RWPE2 (cell line): ENCODE results near the gene IRAK3.
A peak's percentile ranks its signal among the peaks of the same experiment; 100 is the strongest.
"Not testable (repeated sequence)": the region's sequence is repeated elsewhere in the genome, so short reads cannot be mapped to it uniquely, and the experiment has no call there.

Experiments
- ATAC-seq: fragments of 200-7000 bp; cut with Tn5 transposase; 3 replicates; pipeline ENCODE4 v1.9.1; 2021; ENCODE audit warnings: low read depth
- DNase-seq: peaks from one replicate; pipeline ENCODE4 v3.0.0-alpha.2; 2020; ENCODE audit warnings: low spot score
- H3K27ac ChIP-seq: fragments of 450-650 bp; 2 replicates; pipeline ENCODE4 v1.5.1; 2017; ENCODE audit warnings: mild to moderate bottlenecking; ENCODE audit not compliant: poor library complexity, severe bottlenecking
- H3K27me3 ChIP-seq: fragments of 250-450 bp; sonication (Bioruptor Pico); 2 replicates; pipeline ENCODE4 v1.5.1; 2021; ENCODE audit warnings: mild to moderate bottlenecking, moderate library complexity; ENCODE audit not compliant: insufficient read depth, poor library complexity, severe bottlenecking
- H3K36me3 ChIP-seq: fragments of 250-450 bp; sonication (Bioruptor Pico); 2 replicates; pipeline ENCODE4 v1.5.1; 2020; ENCODE audit warnings: low read depth, mild to moderate bottlenecking, moderate library complexity
- H3K4me1 ChIP-seq: fragments of 250-450 bp; sonication (Bioruptor Pico); 2 replicates; pipeline ENCODE4 v1.5.1; 2021; ENCODE audit warnings: mild to moderate bottlenecking, moderate library complexity; ENCODE audit not compliant: insufficient read depth, poor library complexity, severe bottlenecking
- H3K4me3 ChIP-seq: fragments of 250-450 bp; sonication (Bioruptor Pico); 2 replicates; pipeline ENCODE4 v1.5.1; 2021; ENCODE audit warnings: mild to moderate bottlenecking, moderate library complexity; ENCODE audit not compliant: severe bottlenecking
- H3K9me3 ChIP-seq: fragments of 250-450 bp; sonication (Bioruptor Pico); 2 replicates; pipeline ENCODE4 v1.5.1; 2021; ENCODE audit warnings: mild to moderate bottlenecking, moderate library complexity; ENCODE audit not compliant: severe bottlenecking
- CTCF ChIP-seq: fragments of 450-650 bp; IDR thresholded peaks from one replicate; pipeline ENCODE4 v1.5.1; 2017; ENCODE audit warnings: mild to moderate bottlenecking, moderate library complexity; ENCODE audit not compliant: poor library complexity, severe bottlenecking

IRAK3 gene

DNA sequence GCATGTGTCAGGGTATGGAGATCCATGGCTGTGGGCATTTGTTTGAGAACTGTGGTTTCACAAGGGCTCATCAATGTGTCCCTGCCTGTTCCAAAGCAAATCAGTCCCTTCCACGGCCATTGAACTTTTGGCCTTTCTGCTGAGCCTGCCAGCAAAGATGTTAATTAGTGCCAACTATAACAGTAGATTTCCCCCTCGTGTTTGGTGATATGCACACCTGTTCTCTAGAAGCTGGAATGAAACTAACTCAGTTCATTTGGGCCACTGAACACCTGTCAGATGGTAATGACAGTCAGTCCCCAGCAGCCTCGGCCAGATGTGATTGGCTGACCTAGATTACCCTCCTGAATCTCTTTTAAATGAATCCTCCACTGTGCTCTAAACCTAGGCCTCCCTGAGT lies 43.2 kb downstream of the IRAK3 start:
- no peak for TF ChIP-seq CTCF
- ATAC-seq (no peak), DNase-seq (no peak)
- H3K36me3 ChIP-seq, result no peaks in the 10 kb centered on the region
- H3K27ac ChIP-seq, result no peak overlapping the region
- H3K9me3 ChIP-seq, result no peaks in the 10 kb centered on the region
- H3K4me3 ChIP-seq, result no peak overlapping the region
- no peaks in the 10 kb centered on the region for H3K27me3 ChIP-seq
- no peaks in the 10 kb centered on the region for H3K4me1 ChIP-seq

- H3K36me3 ChIP-seq, H3K4me3 ChIP-seq, H3K27ac ChIP-seq, H3K4me1 ChIP-seq, H3K27me3 ChIP-seq, ATAC-seq, H3K9me3 ChIP-seq, DNase-seq: not testable (repeated sequence)
Measured at GRCh38 chr12:66234037-66234693, 45.2 kb downstream of the IRAK3 start.

- H3K36me3 ChIP-seq, H3K27ac ChIP-seq, H3K27me3 ChIP-seq, H3K4me1 ChIP-seq, H3K9me3 ChIP-seq: not testable (repeated sequence)
- peak; percentile 52 for DNase-seq
- peak; percentile 82 for ATAC-seq
- peak; percentile 35 for TF ChIP-seq CTCF
- H3K4me3 ChIP-seq, result peak overlapping the region; percentile 56
Measured at GRCh38 chr12:66234773-66235625, 46.0 kb downstream of the IRAK3 start.

GRCh38 chr12:66235626-66236281 lies 46.7 kb downstream of the IRAK3 start:
- H3K27me3 ChIP-seq, result no peaks in the 10 kb centered on the region
- peak; percentile 12 for TF ChIP-seq CTCF
- no peaks in the 10 kb centered on the region for H3K4me1 ChIP-seq
- H3K36me3 ChIP-seq, result no peaks in the 10 kb centered on the region
- H3K27ac ChIP-seq, result no peak overlapping the region
- H3K9me3 ChIP-seq, result no peaks in the 10 kb centered on the region
- DNase-seq (no peak), ATAC-seq (no peak)
- H3K4me3 ChIP-seq, result peak overlapping the region; percentile 56

DNA sequence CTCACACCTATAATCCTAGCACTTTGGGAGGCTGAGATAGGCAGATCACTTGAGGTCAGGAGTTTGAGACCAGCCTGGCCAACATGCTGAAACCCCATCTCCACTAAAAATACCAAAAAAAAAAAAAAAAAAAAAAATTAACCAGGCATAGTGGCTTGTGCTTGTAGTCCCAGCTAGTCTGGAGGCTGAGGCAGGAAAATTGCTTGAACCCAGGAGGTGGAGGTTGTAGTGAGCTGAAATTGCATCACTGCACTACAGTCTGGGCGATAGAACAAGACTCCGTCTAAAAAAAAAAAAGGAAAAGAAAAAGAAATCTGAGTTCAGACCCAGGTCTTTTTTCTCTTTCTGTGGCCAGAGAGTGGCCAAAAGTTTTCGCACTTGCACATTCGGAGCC lies 47.3 kb downstream of the IRAK3 start:
- not testable (repeated sequence) for H3K4me3 ChIP-seq, H3K4me1 ChIP-seq, ATAC-seq, H3K27ac ChIP-seq, H3K9me3 ChIP-seq, DNase-seq, H3K36me3 ChIP-seq, H3K27me3 ChIP-seq
